ENCODE measurements around the gene ZFYVE28.

The ZFYVE28 gene

DNA sequence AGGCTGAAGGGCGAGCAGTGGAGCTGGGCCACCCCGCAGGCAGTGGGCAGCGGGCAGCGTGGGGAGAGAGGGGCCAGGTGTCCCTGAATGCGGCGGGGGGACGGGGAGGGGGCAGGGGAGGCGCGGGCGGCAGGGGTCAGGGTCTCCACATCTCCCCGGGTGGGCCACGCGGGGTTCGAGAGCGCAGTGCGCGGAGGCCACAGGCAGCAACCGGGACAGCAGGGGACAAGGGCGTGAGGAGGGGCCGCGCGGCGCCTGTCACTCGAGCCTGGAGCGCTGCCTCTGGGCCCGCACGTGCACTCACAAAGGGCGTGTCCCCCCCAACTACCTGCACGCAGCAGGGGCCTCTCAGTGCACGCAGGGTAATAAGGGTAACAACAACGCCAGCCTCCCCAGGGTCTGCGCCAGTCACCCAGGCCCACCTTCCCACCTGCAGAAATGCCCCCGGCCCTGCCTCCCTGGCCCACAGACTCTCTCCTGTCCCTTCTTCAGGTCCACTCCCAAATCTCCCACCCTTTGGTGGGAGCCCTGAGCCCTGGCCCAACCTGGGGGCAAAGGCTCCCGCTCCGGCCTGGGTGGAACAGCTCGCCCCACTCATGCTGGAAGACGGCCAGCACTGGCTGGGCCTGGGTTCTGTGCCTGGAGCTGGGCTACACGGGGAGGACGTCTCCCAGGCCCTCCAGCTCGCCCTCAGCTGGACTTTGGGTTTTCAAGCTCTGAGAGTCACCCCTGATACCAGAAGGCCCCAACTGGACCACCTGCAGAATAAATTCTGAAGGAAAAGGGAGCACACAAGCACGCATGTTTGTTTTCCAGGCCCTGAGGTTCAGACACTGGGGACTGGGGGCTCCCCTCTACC is 53.2 kb downstream of the ZFYVE28 start:
- DNase-seq: no peak

DNA sequence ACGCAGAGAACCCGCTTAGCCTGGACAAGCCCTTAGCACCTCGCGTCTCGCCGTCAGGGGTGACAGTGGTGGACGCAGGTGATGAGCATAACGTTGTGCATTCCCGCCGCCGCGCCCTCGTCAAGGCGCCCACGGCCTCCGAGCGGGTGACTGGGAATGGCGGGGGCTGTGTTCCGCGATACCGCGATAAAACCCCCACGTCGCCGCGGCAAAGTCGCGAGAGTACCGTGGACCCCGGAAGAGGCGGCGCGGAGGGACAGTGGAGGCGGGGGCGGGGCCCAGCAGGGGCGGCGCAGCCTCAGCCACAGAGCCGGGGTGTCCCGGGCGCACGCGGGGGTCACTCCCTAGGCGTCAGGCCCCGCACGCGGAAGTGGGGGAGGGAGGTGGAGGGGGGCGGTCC is 53.8 kb downstream of the ZFYVE28 start:
- DNase-seq: no peak

DNA sequence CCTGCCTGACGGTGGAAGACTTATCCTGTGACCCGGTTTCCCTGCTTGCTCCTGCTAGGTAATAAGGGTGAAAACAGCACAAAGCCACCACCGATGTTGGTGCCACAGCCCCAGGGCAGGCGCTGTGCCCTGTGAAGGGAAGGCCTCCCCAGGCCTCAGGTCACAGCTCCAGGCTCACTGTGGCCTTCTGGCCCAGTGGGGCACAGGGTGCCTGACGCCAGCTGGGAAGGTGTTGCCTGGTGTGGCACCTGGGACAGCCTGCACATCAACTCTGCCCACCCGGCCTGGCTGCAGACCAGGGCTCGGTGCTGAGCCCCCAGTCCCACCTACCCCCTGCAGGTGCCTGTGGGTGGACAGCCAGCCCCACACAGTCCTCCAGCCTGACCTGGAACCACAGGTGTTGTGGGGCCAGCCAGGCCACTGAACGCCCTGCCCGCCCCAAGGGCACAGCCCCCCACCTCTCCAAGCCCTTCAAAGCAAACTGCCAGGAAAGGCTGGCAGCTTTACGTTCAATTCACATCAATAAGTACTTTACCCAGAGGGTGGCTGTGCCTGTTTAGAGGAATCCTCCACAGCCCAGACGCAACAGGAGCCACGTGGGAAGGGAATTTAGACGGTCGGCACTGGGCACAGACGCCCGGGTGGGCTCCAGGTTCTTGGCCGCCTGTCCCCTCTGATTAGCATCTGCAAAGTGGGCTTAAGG is 54.3 kb downstream of the ZFYVE28 start:
- no peak for DNase-seq

DNA sequence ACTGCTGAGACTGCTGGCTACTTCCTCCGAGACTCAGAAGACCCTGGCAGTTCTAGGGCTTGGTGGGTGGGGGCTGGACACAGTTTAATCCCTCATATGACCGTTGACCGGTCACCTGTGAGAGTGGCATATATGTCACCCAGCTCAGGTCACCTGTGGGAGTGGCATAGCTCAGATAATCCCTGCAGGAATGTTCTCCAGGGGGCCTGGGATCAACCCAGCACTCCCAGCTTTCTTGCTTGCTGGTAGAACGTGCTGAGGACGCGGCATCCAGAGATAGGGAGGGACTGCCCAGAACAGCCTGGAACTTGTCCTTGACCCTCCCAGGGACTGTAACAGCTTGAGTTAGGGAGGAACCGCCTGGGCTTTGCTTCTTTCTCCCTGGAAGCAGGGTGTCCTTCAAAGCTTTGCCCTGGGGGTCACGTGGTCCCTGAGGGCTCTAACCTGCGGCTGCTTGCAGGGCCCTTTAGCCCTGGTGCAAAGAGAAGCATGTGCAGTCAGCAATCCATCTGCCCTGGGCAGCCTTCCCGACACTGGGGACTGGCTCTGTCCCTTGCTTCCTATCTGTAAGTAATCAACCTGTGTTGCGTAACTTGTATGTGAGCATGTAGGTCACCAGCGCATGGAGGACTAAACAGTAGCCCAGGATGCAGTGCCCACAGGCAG is 55.3 kb downstream of the ZFYVE28 start:
- DNase-seq: no peak

DNA sequence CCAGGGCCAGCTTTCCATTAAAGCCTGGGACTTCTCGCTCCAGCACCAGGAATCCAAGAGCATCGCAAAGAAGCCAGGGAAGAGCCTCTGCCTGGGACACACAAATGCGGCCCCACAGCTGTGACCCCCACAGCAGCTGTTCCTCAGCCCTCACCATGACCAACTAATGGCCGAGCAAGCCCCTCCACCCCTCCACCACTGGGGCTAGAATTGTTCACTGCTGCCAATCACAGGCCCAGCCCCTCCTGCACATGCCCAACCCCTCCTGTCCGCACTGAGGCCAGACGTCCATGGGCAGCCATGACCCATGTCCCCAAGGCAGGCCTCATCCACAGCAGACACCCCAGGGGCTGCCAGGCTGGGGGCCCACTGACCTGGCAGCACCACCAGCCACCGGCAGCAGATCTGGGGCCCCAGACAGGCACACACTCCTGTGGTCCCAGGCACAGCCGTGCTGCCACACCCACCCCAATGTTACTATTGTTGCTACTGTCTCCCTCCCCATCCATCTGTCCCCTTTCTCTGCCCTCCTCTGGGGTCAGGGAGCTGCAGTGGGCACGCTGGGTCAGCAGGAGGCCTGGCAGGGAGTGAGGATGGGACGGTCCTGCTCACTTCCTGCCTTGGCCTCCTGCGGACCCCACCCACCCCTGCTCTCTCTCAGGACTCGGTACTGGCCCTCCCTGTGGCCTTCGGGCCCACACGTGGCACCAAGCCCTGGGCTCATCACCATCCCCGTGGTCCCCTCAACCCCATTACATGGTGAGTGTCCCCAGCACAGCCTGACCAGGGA is 56.0 kb downstream of the ZFYVE28 start:
- no peak for DNase-seq

DNA sequence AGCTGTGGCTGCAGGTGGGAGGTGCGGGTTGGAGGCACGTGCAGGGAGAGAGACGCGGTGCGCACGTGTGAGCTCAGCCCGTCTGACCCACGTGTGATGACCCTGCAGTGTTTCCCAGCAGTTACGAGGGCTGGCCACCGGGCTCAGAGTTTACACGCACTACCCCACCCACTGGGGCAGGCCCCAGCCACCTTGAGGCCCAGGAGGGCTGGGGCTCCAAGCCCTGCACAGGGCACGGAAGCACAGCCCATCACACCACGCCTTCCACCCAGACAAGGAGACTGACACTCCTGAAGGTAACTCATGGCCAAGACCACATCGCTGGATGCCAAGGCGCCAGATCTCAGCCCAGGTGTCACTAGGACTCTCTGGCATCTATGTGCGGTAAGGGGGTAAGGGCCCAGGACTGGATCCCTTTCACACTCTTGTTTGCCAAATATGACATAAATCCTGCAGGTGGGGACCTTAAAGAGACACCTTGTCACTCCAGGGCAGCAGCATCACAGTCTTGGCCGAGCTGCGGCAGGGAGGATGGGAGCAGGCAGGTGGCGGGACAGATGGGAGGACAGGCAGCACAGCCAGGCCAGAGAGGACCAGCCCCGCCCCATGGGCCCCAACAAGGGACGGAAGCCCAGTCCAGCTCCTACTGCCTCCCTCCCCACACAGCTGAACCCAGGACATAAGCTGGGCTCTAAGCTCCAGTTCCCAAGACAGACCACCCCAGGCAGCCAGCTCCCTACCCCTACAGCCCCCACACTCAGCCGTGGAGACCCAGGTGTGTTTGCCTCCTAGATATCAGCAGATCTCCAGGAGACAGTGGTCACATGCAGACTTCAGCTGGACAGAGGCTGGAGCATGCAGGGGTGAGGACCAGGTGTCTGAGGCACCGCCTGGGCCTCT is 56.8 kb downstream of the ZFYVE28 start:
- DNase-seq: no peak

DNA sequence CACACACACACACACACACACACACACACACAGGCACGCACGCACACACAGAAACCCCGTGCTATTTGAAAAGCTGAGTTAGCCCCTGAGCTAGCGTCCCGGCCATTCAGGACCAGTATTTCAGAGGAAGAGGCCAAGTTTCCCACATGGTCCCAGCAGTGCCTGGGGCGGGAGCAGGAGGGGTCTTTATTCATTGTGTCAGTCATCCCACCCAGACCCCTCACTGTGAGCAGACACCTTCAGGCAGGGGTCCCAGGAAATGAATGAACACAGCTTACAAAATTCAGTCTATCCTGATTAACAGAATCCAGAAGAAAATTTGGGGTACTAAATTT is 58.1 kb downstream of the ZFYVE28 start:
- no peak for DNase-seq

DNA sequence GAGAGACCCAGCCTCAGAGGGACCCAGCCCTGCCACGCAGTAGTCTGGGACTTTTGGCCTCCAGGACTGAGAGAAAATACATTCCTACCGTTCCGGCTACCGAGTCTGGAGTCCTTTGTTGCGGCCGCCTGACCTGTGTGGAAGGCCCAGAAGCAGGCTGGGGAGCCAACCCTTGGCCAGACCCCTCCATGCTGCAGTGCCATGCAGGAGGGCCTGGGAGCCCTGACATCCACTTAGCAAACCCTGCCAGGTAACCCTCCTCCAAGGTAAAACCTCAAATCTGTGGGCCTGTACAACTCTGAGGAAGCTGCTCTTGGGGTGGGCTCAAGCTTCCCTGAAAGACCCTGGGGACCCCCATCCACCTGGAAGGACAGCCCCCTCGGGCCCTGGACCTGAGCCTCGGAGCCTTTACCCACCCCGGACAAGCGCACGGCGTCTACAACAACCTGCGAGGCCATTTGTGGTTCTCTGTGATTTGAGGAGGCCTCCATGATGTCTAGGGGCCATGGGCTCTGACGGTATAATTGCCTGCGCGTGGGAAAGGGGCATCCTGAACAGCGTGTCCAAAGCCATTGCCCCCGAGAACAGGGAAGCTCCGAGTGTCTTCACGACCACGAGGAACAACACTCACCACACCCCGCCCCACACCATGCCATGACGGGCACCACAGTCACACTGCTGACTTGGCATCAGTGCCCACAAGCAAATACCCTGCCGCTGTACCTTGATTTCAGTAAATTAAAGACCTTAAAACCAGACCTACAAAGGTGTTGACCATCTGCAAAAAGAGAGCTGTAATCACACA is 58.7 kb downstream of the ZFYVE28 start:
- no peak for DNase-seq

DNA sequence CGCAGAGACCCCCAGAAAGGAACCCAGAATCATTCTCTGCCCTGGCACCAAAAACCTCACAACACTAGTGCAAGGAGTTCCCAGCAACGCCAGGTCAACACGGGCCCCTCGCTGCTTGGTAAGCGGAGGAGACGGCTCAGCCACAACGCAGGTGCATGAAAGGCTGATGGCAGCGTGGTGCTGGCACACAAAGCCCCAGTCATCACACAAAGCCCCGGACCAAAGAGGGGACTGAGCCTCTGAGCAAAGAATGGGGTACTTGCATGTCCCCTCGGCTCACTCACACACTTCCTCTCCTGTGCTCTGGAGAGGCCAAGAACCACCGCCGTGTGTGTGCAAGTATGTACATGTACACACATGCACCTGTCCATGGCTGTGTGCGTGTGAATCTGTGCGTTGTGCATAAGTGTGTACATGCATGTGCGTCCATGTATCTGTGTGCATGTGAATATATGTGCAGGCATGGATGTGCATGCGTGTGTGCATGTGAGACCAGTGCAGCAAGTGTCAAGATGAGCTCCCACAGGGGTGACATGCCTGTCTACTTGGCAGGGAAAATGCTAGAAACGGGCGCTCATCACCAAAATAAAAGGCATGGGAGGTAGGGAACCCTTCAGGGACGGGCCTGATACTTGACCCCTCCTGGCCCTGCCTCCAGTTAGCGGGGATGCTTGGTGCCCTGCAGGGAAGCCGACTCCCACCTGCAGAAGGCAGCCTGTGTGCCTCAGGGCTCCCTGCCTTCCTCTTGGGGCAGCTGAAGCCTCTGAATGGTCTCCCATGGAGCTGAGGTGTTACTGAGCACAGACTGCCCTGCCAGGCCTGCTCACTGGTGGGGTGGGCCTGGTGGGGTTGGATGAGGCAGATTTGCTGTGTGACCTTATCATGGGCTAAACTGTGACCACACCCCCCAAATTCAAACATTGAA is 60.4 kb downstream of the ZFYVE28 start:
- no peak for DNase-seq

DNA sequence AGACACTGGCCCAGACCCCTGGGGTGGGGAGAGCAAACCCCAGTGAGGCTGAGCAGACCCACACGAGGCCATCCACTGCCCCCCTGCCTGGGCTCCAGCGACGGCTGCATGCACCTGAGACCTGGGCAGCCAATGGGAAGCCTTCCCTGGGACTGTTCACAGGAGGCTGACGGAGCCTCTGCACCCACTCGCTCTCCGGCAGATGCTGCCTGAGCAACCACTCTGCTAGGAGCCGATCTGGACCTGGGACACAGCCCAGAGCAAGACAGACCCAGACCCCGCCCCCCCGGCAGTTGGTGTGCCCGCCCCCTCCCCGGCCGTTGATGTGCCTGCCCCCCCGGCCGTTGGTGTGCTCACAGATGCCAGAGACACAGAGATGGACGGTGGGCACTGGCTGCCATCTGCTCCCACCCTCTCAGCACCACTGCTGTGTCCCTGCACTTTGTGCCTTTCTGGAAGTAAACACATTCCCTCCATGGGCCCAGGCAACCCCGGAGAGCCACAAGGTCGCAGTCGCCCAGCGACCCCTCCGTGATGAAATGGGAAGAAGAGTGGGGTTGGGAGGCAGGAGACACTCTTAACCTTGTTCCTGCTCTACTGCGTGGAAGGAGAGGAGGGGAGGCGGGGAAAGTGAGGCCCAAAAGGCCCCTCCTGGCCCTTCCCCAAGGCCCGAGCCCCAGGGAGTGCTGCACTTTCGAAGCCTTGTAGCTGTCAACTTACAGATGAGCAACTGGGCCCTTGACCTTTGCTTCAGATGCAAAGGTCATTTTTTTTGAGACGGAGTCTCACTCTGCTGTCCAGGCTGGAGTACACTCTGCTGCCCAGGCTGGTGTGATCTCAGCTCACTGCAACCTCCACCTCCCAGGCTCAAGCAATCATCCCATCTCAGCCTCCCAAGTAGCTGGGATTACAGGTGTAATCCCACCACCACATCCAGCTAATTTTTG is 62.0 kb downstream of the ZFYVE28 start:
- DNase-seq: no peak

DNA sequence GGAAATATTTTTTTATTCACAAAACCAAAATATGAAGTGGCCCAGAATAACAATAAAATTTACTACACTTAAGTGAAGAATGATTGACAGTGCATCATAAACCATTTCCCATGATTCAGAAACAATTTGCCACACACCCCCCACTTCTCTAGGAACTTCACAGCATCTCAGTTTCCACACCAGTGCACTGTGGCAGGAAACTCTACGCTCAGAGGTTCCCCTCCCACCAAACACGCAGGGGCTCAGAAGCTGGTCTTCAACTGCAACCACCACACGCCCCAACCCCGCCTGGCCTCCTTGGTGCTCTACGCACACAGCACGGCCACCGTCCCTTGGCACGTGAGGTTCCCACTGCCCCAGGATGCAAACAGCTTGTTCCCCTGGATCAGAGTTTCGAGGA is 63.7 kb downstream of the ZFYVE28 start:
- no peak for DNase-seq

DNA sequence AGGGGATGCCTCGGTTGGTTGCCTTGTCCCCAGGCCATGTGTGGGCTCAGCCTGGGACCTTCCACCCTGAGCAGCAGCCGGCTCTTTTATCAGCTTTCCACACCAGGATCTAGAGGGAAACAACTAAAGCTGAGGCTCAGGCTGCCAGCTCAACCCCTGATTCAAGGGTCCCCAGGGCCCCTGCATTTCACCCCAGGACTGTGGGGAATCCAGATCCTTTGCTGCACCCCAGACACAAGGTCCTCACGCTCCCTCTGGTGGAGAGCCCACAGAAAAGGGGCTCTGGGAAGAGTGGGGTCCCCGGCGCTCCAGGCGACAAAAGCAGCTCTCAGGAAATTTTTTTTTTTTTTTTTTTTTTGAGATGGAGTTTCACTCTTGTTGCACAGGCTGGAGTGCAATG is 64.3 kb downstream of the ZFYVE28 start:
- no peak for DNase-seq

DNA sequence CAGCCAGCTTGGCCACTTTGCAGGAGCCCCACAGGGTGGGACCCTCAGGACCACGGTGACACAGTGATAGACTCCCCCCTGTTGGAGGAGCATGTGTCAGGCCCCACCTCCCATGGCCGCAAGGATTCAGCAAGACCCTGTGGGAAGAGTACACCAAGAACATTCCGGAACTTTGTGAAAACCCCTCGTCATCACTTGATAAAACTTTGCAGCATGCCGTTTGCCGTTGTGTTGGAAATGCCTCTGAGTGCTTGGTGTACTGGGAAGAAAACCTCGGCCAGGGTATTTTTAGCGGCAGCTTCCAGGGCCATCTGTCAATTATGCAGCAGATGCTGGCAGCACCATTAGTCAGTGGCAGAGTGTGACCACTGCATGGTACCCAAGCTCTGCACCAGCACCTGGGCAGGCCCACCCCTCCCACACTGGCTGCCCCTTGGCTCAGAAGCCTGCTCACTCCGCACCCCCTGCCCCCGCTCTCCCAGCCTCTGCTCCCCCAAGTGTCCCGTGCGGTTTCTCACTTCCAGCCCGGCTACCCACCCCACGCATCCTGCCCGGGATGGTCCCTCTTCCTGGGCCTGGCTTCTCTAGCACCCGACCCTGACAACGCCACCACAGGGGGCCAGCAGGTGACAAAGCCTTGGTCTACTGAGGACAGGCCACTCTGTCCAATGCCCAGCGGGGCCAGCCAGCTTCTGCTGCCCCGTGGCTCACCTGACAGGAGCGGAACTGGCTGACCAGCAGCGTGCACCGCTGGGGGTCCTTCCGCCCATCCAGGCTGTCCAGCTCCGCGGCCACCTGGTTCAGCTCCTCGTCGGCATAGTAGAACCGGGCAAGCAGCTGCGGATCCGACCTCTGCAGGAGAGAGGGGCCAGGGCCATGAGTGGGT is 65.0 kb downstream of the ZFYVE28 start:
- DNase-seq: no peak

DNA sequence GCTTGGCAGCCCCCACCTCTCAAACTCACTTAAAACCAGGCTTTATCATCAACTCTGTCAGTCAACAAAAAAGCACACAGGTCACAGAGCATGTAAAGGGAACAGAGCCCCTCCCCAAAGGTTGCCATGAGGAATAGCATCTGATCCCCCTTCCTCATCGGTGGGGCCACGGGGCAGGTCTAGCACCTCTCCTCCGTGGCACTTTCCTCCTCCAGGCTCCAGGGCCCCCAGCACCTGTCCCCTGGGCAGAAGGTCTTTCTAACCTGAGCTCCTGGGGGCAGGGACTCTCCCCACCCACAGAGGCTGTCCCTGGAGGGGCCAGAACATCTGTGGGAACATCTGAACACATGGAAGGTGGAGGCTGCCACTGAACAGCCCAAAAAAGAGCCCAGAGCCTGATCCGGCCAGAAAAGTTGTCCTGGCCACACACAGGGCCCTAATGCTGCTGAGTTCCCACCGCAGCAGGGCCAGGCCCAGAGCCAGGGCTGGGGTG is 65.7 kb downstream of the ZFYVE28 start:
- DNase-seq: no peak

DNA sequence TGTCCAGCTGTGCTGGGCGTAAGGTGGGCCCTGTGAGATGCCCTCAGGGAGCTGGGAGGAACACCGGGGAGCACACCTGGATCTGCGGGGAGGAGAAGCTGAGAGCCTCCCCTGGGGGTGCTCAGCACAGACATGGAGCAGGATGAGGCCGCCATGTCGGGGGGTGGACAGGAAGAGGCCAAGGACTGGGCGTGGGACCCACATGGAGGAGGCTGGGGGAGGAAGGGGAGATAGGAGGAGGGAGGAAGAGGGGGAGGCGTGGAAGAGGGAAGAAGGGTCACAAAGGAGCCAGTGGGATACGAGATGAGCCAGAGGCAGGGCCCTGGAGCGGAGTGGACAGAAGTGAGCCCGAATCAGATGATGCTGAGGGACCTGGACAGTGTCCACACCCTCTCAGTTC is 66.3 kb downstream of the ZFYVE28 start:
- DNase-seq: no peak

DNA sequence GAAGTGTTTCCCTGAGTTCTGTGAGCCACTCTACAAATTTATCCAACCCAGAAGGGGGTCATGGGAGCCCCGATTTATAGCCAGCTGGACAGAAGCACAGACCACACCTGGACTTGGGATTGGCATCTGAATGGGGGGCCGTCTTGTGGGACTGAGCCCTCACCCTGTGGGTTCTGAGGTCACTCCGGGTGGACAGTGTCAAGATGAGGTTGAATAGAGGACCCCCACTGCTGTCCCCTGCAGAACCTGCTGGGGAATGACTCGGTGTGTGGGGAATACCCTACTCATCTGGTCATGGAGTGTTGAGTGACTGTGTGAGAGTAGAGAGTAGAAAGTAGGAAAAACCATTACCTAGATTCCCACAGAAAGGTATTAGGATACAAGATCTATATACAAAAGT is 67.5 kb downstream of the ZFYVE28 start:
- no peak for DNase-seq

DNA sequence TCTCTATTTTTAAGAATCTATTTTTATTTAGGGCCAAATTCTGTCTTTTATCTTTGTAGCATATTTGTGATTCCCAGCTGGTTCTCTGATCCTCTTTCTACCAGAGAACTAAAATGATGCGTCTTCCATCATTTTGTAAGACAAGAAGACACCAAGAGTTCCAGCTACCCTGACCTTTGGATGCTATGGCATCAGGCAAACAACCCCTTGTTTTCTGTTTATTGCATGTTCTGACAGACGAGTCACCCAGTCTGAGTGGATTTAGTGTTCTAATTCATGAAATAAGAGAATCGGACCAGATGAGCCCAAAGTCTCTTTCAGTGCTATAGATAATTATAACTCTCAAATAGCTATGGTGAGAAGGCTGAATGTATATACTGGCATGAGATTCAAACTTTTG is 69.7 kb downstream of the ZFYVE28 start:
- DNase-seq: no peak

DNA sequence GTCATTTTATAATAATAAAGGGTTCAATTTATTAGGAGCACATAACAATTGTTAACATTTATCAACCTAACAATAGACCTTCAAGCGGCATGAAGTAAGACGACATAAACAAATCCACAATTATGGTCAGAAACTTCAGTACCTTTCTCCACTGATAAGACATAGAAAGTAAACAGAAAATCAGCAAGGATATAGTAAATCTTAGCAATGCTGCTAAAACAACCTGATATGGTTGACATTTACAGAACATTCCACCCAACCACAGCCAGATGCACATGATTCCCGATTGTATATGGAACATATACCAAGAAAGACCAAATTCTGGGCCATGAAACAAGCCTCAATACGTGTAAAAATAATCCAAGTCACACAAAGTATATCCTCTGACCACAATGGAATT is 71.3 kb downstream of the ZFYVE28 start:
- DNase-seq: no peak

Data from NCI-H1105 treated with DMSO at 0.1 percent for 48 hours (cell line).